ENCODE results near the gene LARGE1.

DNA sequence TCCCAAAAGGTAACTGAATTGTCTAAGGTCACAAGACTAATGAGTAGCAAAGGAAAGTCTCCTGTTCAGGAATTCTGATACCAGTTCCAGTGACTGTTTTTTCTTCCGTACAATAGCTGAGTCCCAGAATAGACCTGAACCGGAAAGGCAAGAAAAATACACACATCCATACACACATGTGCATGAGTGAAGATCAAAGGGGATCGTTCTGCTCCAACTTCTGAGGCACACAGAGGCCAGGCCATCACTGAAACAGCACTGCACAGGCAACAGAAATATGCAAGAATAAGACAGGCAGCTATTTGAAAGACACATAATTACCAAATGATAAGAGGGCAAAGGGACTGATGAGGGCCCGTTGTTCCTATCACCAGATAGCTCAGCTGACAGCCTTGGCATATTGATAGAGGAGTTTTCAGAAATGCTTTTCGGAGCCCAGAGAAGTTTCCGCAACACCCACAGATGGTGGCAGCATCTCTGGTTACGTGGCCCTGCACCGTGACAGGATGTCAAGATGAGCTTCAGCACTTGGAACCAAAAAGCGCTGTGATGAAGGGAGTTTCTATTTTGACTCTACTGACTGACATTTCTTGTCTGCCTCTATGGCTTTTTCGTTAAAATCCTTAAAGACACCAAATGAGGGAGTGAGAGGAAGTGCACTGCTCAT, 280.6 kb downstream of the LARGE1 start:
- no peak for TF ChIP-seq TAF1 (IDR thresholded peaks at IDR 0.05; ENCODE audit: low read depth, low read length)
- no peak for TF ChIP-seq POU2F2 (IDR thresholded peaks at IDR 0.05; ENCODE audit: low read depth, low read length)
- TF ChIP-seq POLR2A (IDR thresholded peaks at IDR 0.05; ENCODE audit: low read depth, low read length), result no peak
- TF ChIP-seq POLR2AphosphoS5 (IDR thresholded peaks at IDR 0.05; ENCODE audit: low read depth, low read length), result no peak
- no peak for TF ChIP-seq SPI1 (IDR thresholded peaks at IDR 0.05; ENCODE audit: low read depth, low read length)
